Glutamatergic neuron (in vitro differentiated cells): ENCODE measurements around the gene PTK6. TPM values are rescaled to one million over a fixed set of nuclear protein-coding genes. Genes with fewer than 3 reads are reported as not detected.

Experiments
- DNase-seq: peaks from one replicate; pipeline ENCODE4 v3.0.0; 2022
- H3K27ac Mint-ChIP-seq: one replicate; pipeline ENCODE4 v1.8.0; 2020; ENCODE audit warnings: mild to moderate bottlenecking, mixed read lengths, inconsistent platforms; ENCODE audit not compliant: unreplicated experiment
- H3K27me3 Mint-ChIP-seq: one replicate; pipeline ENCODE4 v1.8.0; 2020; ENCODE audit warnings: mild to moderate bottlenecking, moderate library complexity, mixed read lengths, inconsistent platforms; ENCODE audit not compliant: unreplicated experiment
- H3K36me3 Mint-ChIP-seq: one replicate; pipeline ENCODE4 v1.8.0; 2020; ENCODE audit warnings: mild to moderate bottlenecking, mixed read lengths, inconsistent platforms; ENCODE audit not compliant: unreplicated experiment
- H3K4me1 Mint-ChIP-seq: one replicate; pipeline ENCODE4 v1.8.0; 2020; ENCODE audit warnings: mild to moderate bottlenecking, low read depth, mixed read lengths, inconsistent platforms; ENCODE audit not compliant: unreplicated experiment
- H3K4me3 Mint-ChIP-seq: one replicate; pipeline ENCODE4 v1.8.0; 2020; ENCODE audit warnings: mild to moderate bottlenecking, mixed read lengths, inconsistent platforms; ENCODE audit not compliant: unreplicated experiment
- H3K9me3 Mint-ChIP-seq: one replicate; pipeline ENCODE4 v1.8.0; 2020; ENCODE audit warnings: mild to moderate bottlenecking, moderate library complexity, mixed read lengths, inconsistent platforms; ENCODE audit not compliant: unreplicated experiment
- total RNA-seq: library from RNA; stranded (reverse); fragmentation: NEBNext Ultra II Directional; extraction: Animal tissue kit (Norgen Biotek cat#: 25700); gene quantifications from one replicate; pipeline ENCODE4 v1.2.1, GENCODE V29; 2021; ENCODE audit not compliant: unreplicated experiment
- TF ChIP-seq, protein P1 (sequence below): fragments of 200-600 bp; sonication (generic); IDR thresholded peaks from one replicate; pipeline ENCODE4 v1.5.0; 2021; ENCODE audit not compliant: partially characterized antibody, unreplicated experiment

Gene PTK6
- total RNA-seq, 1 donor from 2014 or later = 0.17 TPM

DNA sequence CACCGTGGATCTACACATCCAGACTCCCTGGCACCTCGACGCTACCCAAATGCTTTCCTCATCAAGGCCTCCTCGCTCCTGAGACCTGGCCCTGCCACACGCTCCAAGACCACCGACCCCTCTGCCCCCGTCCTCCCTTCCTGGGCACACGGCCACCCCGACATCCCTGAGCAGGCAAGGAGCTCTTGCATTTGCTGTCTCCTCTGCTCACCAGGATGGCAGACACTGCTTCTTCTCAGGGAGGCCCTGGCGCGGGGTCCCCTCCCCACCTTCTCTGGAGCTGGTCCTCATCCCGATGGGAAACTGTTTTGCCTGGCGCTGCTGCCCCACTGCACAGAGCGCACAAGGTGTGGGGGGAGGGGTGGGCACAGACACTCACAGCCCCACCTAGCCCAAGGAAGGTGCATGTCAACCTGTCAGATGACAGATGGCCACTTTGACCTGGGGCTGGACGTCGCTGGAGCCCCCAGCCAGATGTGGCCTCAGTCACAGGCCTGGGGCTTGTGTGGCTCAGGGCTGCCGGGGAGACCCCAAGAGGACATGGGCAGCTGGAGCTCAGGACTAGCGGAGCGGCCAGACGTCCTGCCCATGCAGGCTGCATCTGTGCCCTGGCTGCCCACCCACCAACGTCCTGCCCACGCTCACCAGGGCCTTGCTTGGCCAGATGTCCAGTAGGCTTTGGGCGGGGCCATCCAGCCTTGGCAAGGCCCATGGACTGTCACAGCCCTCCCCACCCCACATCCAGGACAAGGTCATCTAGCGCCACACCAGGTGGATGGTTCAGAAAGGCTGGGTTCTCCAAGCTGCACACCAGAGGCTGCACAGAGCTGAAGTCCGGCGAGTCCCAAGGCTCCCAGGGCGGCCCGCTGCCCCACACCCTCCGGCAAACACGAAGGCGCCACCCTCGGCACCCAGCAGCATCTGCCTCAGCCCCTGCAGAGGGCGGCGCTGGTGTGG, 58.6 kb downstream of the PTK6 start:
- no peak overlapping the region for H3K4me3 Mint-ChIP-seq
- TF ChIP-seq, protein P1, sequence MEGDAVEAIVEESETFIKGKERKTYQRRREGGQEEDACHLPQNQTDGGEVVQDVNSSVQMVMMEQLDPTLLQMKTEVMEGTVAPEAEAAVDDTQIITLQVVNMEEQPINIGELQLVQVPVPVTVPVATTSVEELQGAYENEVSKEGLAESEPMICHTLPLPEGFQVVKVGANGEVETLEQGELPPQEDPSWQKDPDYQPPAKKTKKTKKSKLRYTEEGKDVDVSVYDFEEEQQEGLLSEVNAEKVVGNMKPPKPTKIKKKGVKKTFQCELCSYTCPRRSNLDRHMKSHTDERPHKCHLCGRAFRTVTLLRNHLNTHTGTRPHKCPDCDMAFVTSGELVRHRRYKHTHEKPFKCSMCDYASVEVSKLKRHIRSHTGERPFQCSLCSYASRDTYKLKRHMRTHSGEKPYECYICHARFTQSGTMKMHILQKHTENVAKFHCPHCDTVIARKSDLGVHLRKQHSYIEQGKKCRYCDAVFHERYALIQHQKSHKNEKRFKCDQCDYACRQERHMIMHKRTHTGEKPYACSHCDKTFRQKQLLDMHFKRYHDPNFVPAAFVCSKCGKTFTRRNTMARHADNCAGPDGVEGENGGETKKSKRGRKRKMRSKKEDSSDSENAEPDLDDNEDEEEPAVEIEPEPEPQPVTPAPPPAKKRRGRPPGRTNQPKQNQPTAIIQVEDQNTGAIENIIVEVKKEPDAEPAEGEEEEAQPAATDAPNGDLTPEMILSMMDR = no peak
- H3K27me3 Mint-ChIP-seq = peaks cover 15% of the 10 kb centered on the region
- H3K36me3 Mint-ChIP-seq = no peaks in the 10 kb centered on the region
- H3K9me3 Mint-ChIP-seq = peaks cover 10% of the 10 kb centered on the region
- peaks cover 27% of the 10 kb centered on the region for H3K4me1 Mint-ChIP-seq
- DNase-seq = no peak
- H3K27ac Mint-ChIP-seq = no peak overlapping the region

Other genes starting within 250 kb of the PTK6 start
- gene COL20A1, start 244.2 kb downstream of the PTK6 start, total RNA-seq = 2.1 TPM
- gene CHRNA4, start 176.0 kb downstream of the PTK6 start, total RNA-seq = 165 TPM
- gene KCNQ2, start 64.7 kb downstream of the PTK6 start, total RNA-seq = 354 TPM
- 55.3 TPM for gene EEF1A2, start 38.3 kb downstream of the PTK6 start, total RNA-seq
- gene PPDPF, start 16.6 kb downstream of the PTK6 start, total RNA-seq = 293 TPM
- not detected for gene SRMS, start 10.4 kb upstream of the PTK6 start, total RNA-seq
- gene FNDC11, start 16.8 kb upstream of the PTK6 start, total RNA-seq = 9.3 TPM
- 87.7 TPM for gene HELZ2, start 36.9 kb upstream of the PTK6 start, total RNA-seq
- gene GMEB2, start 89.7 kb upstream of the PTK6 start, total RNA-seq = 12.8 TPM
- gene STMN3, start 116.0 kb upstream of the PTK6 start, total RNA-seq = 459 TPM
- 36.3 TPM for gene RTEL1, start 120.9 kb upstream of the PTK6 start, total RNA-seq
- gene TNFRSF6B, start 159.3 kb upstream of the PTK6 start, total RNA-seq = not detected
- gene ARFRP1, start 170.6 kb upstream of the PTK6 start, total RNA-seq = 51.9 TPM
- gene ZGPAT, start 170.7 kb upstream of the PTK6 start, total RNA-seq = 41.5 TPM
- 16.6 TPM for gene LIME1, start 199.3 kb upstream of the PTK6 start, total RNA-seq
- 47.9 TPM for gene SLC2A4RG, start 202.4 kb upstream of the PTK6 start, total RNA-seq